GM18909 (cell line): Measurements from ENCODE around the gene SHROOM2.

Source experiments
- ATAC-seq: cut with Tn5 transposase; IDR thresholded peaks from one replicate; pipeline ENCODE4 v1.9.1; 2021; ENCODE audit warnings: mild to moderate bottlenecking; ENCODE audit not compliant: unreplicated experiment, poor library complexity

SHROOM2 gene

DNA sequence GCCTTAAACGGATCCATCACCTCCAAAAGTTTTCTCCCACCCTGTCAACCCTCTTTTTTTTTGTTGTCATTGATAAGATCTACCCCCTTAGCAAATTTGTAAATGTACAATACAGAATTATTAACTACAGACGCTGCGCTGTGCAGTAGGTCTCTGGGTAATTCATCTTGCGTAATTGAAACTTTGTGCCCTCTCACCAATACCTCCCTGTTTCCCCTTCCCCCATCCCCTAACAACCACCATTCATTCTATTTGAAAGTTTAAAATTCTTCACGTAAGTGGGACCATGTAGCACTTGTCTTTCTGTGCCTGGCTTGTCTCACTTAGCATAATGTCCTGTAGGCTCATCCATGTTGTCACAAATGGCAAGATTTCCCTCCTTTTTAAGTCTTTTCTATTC is 135.2 kb downstream of the SHROOM2 start:
- no peak for ATAC-seq

GRCh38 chrX:9923357-9923756 is 137.1 kb downstream of the SHROOM2 start:
- ATAC-seq = no peak

DNA sequence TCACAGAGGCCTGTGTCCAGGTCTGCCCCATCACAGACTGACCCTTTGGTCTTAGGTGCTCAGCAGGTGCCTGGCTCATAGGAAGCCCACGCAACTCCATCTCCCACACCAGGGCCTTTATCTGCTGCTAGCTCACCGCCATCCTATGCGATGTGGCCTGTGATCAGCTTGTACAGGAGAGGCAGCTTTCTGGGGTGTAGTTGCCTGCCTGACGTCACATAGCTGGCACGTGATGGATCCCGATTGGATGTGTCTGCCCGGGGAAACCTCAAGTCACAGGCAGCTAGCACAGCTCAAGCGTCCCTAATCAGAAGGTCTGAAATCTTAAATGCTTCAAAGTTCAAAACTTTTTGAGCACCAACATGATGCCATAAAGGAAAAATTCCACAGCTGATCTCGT is 139.8 kb downstream of the SHROOM2 start:
- ATAC-seq = no peak

- ATAC-seq = no peak
These were observed 141.7 kb downstream of the SHROOM2 start for GRCh38 chrX:9927698-9928482.

DNA sequence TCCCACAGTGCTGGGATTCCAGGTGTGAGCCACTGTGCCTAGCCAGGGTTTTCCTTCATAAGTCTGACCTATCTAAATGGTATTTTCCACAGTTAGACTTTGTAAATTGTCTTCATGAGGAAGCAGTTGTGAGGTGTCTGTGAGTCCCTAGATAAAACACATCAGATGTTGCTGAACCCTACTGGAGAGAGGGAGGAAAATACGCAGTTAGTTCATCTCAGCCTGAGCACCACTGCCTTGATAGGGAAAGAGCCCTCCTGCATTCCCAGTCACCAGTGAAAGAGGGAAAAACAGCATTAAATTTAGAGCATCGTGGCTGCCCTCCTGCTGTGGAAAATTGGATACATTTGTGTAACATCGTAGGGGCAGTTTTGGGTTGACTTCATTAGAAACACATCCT is 149.2 kb downstream of the SHROOM2 start:
- ATAC-seq = no peak

DNA sequence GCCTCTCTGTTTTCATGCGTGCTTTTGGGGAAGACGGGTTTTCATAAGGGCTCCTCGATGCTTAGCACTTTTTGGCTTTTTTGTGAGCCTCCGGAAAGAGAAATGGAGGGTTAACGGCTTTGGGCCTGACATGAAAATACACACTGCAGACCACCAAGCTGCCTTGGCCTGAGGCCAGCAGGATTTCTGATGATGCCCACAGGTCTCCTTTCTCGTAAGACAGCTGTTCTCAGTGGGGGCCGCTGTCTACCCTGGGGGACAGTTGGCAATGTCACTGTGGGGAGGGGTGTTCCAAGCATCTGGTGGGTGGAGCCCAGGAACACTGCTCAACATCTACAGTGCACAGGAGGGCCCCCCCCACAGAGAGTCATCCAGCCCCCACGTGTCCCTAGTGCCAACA is 151.5 kb downstream of the SHROOM2 start:
- ATAC-seq = no peak

DNA sequence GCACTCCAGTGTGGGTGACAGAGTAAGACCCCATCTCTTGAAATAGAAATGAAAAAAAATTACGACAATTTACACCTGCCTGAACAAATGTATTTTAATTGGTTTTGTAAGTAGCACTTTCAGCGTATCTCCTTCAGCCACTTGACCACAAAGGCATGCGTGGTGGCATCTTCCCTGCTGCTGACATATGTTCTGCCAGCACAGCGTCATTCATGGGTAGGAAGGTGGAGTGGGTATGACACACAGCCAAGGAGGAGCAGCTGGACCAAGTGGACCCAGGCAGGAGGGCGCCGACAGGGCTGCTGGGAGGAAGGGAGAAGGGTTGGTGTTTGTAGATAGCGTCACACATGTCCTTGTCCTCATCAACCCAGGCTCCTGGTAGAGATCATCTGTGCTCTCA is 152.3 kb downstream of the SHROOM2 start:
- ATAC-seq = no peak

GRCh38 chrX:9940421-9940820 is 154.2 kb downstream of the SHROOM2 start:
- ATAC-seq = no peak

DNA sequence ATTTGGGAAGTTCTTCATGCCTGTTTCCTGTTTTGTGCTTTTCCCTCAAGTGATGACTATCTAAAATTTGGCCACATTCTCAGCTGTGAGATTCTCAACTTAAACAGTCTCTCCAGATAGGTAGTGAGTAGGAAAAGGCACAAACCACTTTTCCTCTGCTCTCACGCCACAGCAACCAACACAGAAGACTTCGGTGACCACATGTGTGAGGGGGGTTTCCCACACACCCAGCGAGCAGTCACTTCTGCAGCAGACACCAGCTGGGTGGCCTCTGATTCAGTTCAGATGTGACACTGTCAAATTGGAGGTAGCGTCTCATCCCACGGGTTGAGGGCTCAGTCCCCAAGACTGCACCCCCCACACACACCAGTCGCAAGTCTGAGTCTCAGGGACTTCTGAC is 155.9 kb downstream of the SHROOM2 start:
- ATAC-seq = peak; percentile 95

DNA sequence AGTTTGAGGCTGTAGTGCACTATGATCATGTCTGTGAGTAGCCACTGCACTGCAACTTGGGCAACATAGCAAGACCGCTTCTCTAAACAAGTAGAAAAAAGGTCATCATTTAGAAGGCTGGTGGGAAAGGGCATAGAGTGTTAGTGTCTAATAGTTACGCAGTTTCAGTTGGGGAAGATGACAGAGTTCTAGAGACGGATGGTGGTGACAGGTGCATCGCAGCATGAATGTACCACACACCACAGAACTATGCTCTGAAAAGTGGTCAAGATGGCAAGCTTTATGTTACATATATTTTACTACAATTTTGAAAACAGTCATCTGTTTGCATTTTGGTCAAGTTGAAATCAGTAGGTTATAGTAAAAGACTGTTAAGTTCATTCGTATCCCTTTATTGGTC is 157.2 kb downstream of the SHROOM2 start:
- ATAC-seq = peak; percentile 36

DNA sequence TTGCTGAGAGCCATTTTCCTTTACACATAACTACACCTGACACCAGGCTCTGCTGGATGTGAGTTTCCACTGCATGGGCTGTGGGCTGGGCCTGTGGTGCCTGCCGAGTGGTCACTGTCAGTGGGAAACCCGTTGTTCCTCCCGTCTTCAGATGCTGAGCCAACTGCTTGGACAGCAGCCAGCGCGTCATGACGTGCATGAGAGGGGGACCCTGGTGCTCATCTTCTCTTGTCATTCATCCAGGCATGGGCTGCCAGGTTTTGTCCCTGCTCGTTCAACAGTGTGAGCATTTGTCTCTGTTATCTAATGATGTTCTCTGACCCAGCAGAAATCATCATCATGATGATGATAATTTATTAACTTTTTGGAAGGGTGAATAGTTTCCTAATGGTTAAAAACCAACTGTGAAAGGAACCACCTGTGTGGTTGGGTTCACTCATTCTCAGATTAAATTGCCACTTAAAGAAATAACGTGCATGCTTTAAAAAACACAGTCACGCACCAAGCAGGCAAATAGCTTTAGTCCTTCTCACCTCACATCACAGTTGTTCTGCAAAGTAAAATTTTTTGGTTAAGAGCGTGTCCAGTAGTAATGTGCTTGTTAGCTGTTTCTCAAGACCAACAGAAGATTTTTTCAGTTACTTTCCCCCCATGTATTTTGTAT is 161.0 kb downstream of the SHROOM2 start:
- peak; percentile 43 for ATAC-seq

- no peak for ATAC-seq
These were observed 162.2 kb downstream of the SHROOM2 start for GRCh38 chrX:9948406-9948805.

- ATAC-seq = no peak
These were observed 166.1 kb downstream of the SHROOM2 start for GRCh38 chrX:9952300-9952699.

- ATAC-seq = no peak
These were observed 167.2 kb downstream of the SHROOM2 start for GRCh38 chrX:9953396-9953795.

DNA sequence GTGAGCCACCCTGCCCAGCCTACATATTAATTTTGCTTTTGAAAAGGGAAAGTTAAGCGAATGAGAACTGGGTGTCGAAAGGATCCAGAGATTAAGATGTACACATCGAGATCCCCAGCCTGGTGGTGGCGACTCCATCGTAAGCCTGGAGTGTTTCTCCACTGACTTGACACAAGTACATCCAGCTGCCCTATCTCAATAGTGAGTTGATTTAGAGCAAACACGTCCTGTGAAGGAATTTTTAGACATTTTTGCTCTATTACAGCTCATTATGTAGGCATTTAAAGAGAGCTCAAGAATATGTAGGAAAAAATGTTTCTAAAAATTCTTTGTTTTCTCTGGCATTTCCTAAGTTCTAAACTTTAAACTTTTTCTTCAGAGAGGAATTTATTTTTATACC is 169.3 kb downstream of the SHROOM2 start:
- ATAC-seq = no peak

- no peak for ATAC-seq
These were observed 171.5 kb downstream of the SHROOM2 start for GRCh38 chrX:9957743-9958142.

DNA sequence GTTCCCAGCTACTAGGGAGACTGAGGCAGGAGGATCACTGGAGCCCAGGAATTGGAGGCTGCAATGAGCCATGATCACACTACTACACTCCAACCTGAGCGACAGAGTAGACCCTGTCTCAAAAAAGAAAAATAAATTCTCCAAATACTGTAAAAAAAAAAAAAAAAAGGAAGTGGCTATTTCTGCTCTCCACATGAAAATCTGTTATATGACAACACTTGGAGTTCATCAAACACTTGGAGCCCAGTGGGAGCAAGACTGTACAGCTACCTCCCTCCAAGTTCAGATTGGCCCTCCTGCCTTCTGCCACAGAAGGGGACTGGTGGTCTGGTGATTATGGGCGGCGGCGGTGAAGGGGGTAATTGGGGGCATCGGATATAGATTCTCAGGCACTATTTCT is 172.0 kb downstream of the SHROOM2 start:
- no peak for ATAC-seq

GRCh38 chrX:9961750-9962149 is 175.5 kb downstream of the SHROOM2 start:
- no peak for ATAC-seq

GRCh38 chrX:9966775-9967408 is 180.7 kb downstream of the SHROOM2 start, which contains the start of gene CLDN34:
CLDN34 (plus strand) TSS chrX:9967358; CDS start chrX:9967358, 0 bp downstream.
- ATAC-seq = no peak

- ATAC-seq = no peak
These were observed 191.4 kb downstream of the SHROOM2 start for GRCh38 chrX:9977635-9978034.

GRCh38 chrX:9980401-9980800 is 194.2 kb downstream of the SHROOM2 start:
- no peak for ATAC-seq
